HG02678 (cell line): ENCODE results near the gene RETSAT.
"Not testable (repeated sequence)": the region's sequence is repeated elsewhere in the genome, so short reads cannot be mapped to it uniquely, and the experiment has no call there.

Experiments
- ATAC-seq: cut with Tn5 transposase; IDR thresholded peaks from one replicate; pipeline ENCODE4 v1.9.1; 2021; ENCODE audit warnings: mild to moderate bottlenecking, moderate library complexity; ENCODE audit not compliant: unreplicated experiment

The RETSAT gene

GRCh38 chr2:85334928-85335327, 19.4 kb downstream of the RETSAT start:
- ATAC-seq: no peak

GRCh38 chr2:85333877-85334276, 20.5 kb downstream of the RETSAT start:
- ATAC-seq: not testable (repeated sequence)

GRCh38 chr2:85330839-85331636, 23.3 kb downstream of the RETSAT start:
- no peak for ATAC-seq

- not testable (repeated sequence) for ATAC-seq
These were observed 24.6 kb downstream of the RETSAT start for GRCh38 chr2:85329701-85330100.

- ATAC-seq: no peak
These were observed 25.1 kb downstream of the RETSAT start for GRCh38 chr2:85329181-85329651.

- ATAC-seq: peak; percentile 87
These were observed 26.3 kb downstream of the RETSAT start, which contains the start of gene TGOLN2 for GRCh38 chr2:85327822-85328617. TSS of gene TGOLN2 (minus strand) at chr2:85327989. CDS start at chr2:85327962, 27 bp downstream.

GRCh38 chr2:85327160-85327821, 27.0 kb downstream of the RETSAT start:
- ATAC-seq: peak; percentile 39

- peak; percentile 24 for ATAC-seq
These were observed 27.7 kb downstream of the RETSAT start for GRCh38 chr2:85326406-85327159.

GRCh38 chr2:85325466-85325811, 28.9 kb downstream of the RETSAT start:
- no peak for ATAC-seq

GRCh38 chr2:85324639-85325465, 29.5 kb downstream of the RETSAT start:
- no peak for ATAC-seq

- ATAC-seq: not testable (repeated sequence)
These were observed 30.4 kb downstream of the RETSAT start for GRCh38 chr2:85323988-85324367.

GRCh38 chr2:85323351-85323987, 30.9 kb downstream of the RETSAT start:
- ATAC-seq: no peak

GRCh38 chr2:85319796-85320195, 34.5 kb downstream of the RETSAT start:
- no peak for ATAC-seq

- no peak for ATAC-seq
These were observed 35.9 kb downstream of the RETSAT start for GRCh38 chr2:85318222-85319074.

GRCh38 chr2:85315921-85316320, 38.4 kb downstream of the RETSAT start:
- ATAC-seq: not testable (repeated sequence)

- no peak for ATAC-seq
These were observed 39.5 kb downstream of the RETSAT start for GRCh38 chr2:85314884-85315242.

GRCh38 chr2:85312404-85312803, 41.9 kb downstream of the RETSAT start:
- ATAC-seq: no peak

- peak; percentile 72 for ATAC-seq
These were observed 44.0 kb downstream of the RETSAT start for GRCh38 chr2:85310330-85310729.
